ENCODE data around the gene ATXN1.
"Not testable (repeated sequence)": the region's sequence is repeated elsewhere in the genome, so short reads cannot be mapped to it uniquely, and the experiment has no call there.

ATXN1 gene

DNA sequence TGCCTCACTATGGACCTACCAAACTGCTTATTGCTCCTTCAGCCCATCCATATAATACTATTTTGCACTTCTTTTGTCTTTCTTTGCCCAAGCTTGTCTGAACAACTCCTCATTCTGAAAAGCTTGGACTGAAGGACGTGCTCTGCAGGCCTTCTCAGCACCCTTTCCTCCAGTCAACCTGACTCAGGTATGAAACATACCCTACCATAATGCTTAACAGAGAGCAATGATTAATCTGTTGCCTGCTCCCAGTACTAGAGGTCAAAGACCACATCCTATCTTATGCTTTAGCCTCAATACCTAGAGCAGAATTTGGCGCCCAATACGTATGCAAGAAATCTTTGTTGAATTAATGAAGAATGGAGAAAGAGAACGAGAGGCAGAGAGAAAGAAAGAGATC, 55.2 kb downstream of the ATXN1 start:
- H4K20me1 ChIP-seq (ENCODE audit: insufficient read depth) = no peaks in the 10 kb centered on the region
- H3K27ac ChIP-seq = no peak overlapping the region

DNA sequence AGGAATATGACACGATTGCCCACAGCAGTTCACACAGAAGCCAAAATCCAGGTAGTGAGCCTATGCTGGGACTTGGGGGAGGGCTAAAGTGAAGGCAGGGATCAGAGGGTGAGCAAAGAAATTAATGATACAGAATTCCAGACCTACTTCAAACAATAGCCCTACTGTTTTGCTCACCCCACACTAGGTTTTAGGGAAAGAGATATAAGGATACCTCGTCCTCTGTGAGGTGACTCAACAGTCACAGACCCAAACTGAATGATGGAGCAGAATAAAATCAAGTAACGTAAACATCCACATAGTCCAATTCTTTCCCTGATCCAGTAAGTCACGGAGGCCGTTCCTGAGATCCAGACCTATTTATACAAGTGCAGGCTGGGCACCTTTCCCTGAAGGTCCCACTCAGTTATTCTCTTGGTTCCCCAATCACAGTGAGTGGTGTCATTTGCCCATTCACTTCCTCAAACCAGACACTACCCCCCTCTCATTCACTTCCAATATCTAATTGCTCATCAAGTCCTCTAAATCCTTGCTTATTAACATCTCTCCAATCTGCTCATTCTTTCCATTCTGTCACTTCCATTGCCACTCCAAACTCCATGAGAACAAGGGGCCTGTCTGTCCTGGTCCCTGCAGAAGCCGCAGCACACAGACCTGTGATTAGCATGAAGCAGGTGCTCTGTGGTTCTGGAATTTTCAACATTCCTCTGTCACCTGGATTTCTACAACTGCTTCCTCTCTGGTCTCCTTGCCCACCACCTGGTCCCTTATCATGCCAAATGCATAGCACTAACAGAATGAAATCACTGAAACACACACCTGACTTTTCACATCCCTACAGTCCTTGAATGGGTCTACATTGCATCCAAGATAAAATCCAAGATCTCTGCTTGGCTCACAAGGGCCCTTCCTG, 55.9 kb downstream of the ATXN1 start:
- H3K79me2 ChIP-seq (ENCODE audit: insufficient read depth, low read depth) = peaks cover 11% of the 10 kb centered on the region; the same call in 1 of the 2 replicates
- no peaks in the 10 kb centered on the region for H4K20me1 ChIP-seq (ENCODE audit: insufficient read depth)
- no peak overlapping the region for H3K9ac ChIP-seq
- no peaks in the 10 kb centered on the region for H3K27me3 ChIP-seq (ENCODE audit: insufficient read depth, low read depth)
- H2AFZ ChIP-seq (ENCODE audit: low read depth) = no peak overlapping the region
- no peaks in the 10 kb centered on the region for H3K4me1 ChIP-seq (ENCODE audit: low read depth, poor library complexity, severe bottlenecking)
- TF ChIP-seq, protein P1, sequence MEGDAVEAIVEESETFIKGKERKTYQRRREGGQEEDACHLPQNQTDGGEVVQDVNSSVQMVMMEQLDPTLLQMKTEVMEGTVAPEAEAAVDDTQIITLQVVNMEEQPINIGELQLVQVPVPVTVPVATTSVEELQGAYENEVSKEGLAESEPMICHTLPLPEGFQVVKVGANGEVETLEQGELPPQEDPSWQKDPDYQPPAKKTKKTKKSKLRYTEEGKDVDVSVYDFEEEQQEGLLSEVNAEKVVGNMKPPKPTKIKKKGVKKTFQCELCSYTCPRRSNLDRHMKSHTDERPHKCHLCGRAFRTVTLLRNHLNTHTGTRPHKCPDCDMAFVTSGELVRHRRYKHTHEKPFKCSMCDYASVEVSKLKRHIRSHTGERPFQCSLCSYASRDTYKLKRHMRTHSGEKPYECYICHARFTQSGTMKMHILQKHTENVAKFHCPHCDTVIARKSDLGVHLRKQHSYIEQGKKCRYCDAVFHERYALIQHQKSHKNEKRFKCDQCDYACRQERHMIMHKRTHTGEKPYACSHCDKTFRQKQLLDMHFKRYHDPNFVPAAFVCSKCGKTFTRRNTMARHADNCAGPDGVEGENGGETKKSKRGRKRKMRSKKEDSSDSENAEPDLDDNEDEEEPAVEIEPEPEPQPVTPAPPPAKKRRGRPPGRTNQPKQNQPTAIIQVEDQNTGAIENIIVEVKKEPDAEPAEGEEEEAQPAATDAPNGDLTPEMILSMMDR (conservative IDR thresholded peaks at IDR 0.05; ENCODE audit: low read depth, low read length) = no peak
- no peak overlapping the region for H3K27ac ChIP-seq
- no peak overlapping the region for H3K4me2 ChIP-seq
- H3K4me3 ChIP-seq (IDR thresholded peaks at IDR 0.05; ENCODE audit: insufficient read depth, low read depth, low read length) = no peak overlapping the region
- H3K36me3 ChIP-seq (ENCODE audit: insufficient read depth) = no peaks in the 10 kb centered on the region

More for the DNA sequence above, 55.2 kb downstream of the ATXN1 start:
- Histone ChIP-seq H3K36me3 (ENCODE audit: insufficient read depth) (no peaks in the 10 kb centered on the region), H3K79me2 (ENCODE audit: insufficient read depth, low read depth) (peaks cover 10% of the 10 kb centered on the region; the same call in 1 of the 2 replicates), H2AFZ (ENCODE audit: low read depth) (no peak overlapping the region), H3K4me2 (no peak overlapping the region), H3K9ac (no peak overlapping the region), H3K27me3 (ENCODE audit: insufficient read depth, low read depth) (no peaks in the 10 kb centered on the region), H3K4me3 (IDR thresholded peaks at IDR 0.05; ENCODE audit: insufficient read depth, low read depth, low read length) (no peak overlapping the region), H3K4me1 (ENCODE audit: low read depth, poor library complexity, severe bottlenecking) (no peaks in the 10 kb centered on the region)
- TF ChIP-seq, protein P1 (conservative IDR thresholded peaks at IDR 0.05; ENCODE audit: low read depth, low read length) = no peak

DNA sequence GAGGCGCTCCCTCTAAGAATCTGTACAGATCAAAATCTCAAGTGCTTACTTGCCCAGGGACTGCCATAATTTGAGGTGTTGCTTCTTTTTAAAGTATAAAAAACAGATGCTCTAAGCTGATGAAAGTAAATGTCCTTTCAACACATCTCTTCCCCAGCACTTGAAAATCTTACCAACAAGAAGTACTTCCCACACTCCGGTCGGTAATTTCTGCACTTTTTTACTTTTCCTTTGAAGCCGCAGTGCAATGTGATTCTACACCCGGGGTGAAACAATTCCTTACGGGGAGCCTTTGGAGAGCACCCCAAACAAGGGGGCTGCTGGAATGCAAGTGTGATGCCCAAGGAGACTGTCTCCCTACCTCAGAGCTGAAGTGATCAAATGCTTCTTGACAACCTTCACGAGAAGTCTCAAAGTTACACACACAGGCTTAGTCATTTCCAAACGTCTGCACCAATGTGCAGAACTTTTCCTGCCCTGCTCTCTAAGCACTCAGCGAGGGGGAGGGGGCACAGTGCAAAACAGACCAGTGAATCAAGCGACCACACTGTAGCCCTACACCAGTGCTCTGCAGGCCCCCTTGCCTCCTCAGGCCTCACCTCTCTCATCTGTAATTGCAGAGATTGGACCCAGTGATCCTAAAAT, 56.7 kb downstream of the ATXN1 start:
- TF ChIP-seq, protein P1 (conservative IDR thresholded peaks at IDR 0.05; ENCODE audit: low read depth, low read length) = no peak
- no peak overlapping the region for H3K27ac ChIP-seq

DNA sequence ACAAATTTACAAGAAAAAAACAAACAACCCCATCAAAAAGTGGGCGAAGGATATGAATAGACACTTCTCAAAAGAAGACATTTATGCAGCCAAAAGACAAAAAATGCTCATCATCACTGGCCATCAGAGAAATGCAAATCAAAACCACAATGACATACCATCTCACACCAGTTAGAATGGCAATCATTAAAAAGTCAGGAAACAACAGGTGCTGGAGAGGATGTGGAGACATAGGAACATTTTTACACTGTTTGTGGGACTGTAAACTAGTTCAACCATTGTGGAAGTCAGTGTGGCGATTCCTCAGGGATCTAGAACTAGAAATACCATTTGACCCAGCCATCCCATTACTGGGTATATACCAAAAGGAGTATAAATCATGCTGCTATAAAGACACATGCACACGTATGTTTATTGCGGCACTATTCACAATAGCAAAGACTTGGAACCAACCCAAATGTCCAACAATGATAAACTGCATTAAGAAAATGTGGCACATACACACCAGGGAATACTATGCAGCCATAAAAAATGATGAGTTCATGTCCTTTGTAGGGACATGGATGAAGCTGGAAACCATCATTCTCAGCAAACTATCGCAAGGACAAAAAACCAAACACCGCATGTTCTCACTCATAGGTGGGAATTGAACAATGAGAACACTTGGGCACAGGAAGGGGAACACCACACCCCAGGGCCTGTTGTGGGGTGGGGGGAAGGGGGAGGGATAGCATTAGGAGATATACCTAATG, 58.5 kb downstream of the ATXN1 start:
- H3K9ac ChIP-seq; H3K27ac ChIP-seq; H2AFZ ChIP-seq (ENCODE audit: low read depth); H3K4me3 ChIP-seq (IDR thresholded peaks at IDR 0.05; ENCODE audit: insufficient read depth, low read depth, low read length); H3K4me2 ChIP-seq; H3K4me1 ChIP-seq (ENCODE audit: low read depth, poor library complexity, severe bottlenecking); H4K20me1 ChIP-seq (ENCODE audit: insufficient read depth); H3K36me3 ChIP-seq (ENCODE audit: insufficient read depth); H3K27me3 ChIP-seq (ENCODE audit: insufficient read depth, low read depth): not testable (repeated sequence)
- 0 out of 2 replicates have a peak, but pooled peaks cover 11% of the 10 kb centered on the region for H3K79me2 ChIP-seq (ENCODE audit: insufficient read depth, low read depth)

More for the DNA sequence above, 56.7 kb downstream of the ATXN1 start:
- Histone ChIP-seq H3K27me3 (ENCODE audit: insufficient read depth, low read depth) (no peaks in the 10 kb centered on the region), H3K4me2 (no peak overlapping the region), H4K20me1 (ENCODE audit: insufficient read depth) (no peaks in the 10 kb centered on the region), H3K4me3 (IDR thresholded peaks at IDR 0.05; ENCODE audit: insufficient read depth, low read depth, low read length) (no peak overlapping the region), H3K4me1 (ENCODE audit: low read depth, poor library complexity, severe bottlenecking) (peaks cover 2% of the 10 kb centered on the region), H3K36me3 (ENCODE audit: insufficient read depth) (no peaks in the 10 kb centered on the region), H3K79me2 (ENCODE audit: insufficient read depth, low read depth) (peaks cover 11% of the 10 kb centered on the region; the same call in 1 of the 2 replicates), H3K9ac (no peak overlapping the region), H2AFZ (ENCODE audit: low read depth) (no peak overlapping the region)

Data from KMS-11 (cell line).